Breast epithelium (tissue), 4 donors: ENCODE measurements around the gene CHCT1. TPM values are rescaled to one million over a fixed set of nuclear protein-coding genes. Genes with fewer than 3 reads are reported as not detected.

Experiments used
- DNase-seq, 2 donors: peaks; one replicate each; pipeline ENCODE4 v3.0.0-alpha.2; 2019; ENCODE audit warnings: low spot score in 2 of 2
- H3K27ac ChIP-seq, 2 donors: fragments of 200-600 bp; sonication (generic) in 1 of 2; one replicate each; pipeline ENCODE4 v1.5.1; 2016 to 2019; ENCODE audit warnings: mild to moderate bottlenecking in 1 of 2
- H3K27me3 ChIP-seq, 2 donors: fragments of 200-600 bp; sonication (generic) in 1 of 2; one replicate each; pipeline versions ENCODE4 v1.5.1 to v1.6.0; 2017 to 2019; ENCODE audit warnings: control low read depth in 1 of 2, mild to moderate bottlenecking in 1 of 2
- H3K36me3 ChIP-seq: fragments of 200-600 bp; one replicate; pipeline ENCODE4 v1.5.1; 2019
- H3K4me1 ChIP-seq, 2 donors: fragments of 200-600 bp; sonication (generic); one replicate each; pipeline ENCODE4 v1.5.1; 2016 to 2019; ENCODE audit warnings: control low read depth in 1 of 2
- H3K4me3 ChIP-seq, 3 donors: fragments of 200-600 bp; sonication (generic); 1 replicate in 2 of 3; 2 replicates in 1 of 3; pipeline ENCODE4 v1.5.1; 2016 to 2019; ENCODE audit warnings: mild to moderate bottlenecking in 3 of 3, moderate library complexity in 2 of 3
- H3K9me3 ChIP-seq, 2 donors: fragments of 200-600 bp; sonication (generic) in 1 of 2; one replicate each; pipeline ENCODE4 v1.5.1; 2016 to 2019; ENCODE audit warnings: control low read depth in 1 of 2
- CTCF ChIP-seq, 3 donors: fragments of 450-650 bp; IDR thresholded peaks; one replicate each; pipeline ENCODE4 v1.5.1; 2016 to 2017; ENCODE audit warnings: antibody characterized with exemption in 3 of 3, mild to moderate bottlenecking in 3 of 3, moderate library complexity in 3 of 3
- POLR2A ChIP-seq: fragments of 450-650 bp; IDR thresholded peaks from one replicate; pipeline ENCODE4 v1.6.1; 2016; ENCODE audit warnings: antibody characterized with exemption, mild to moderate bottlenecking, moderate library complexity
- POLR2AphosphoS5 ChIP-seq, 3 donors: sonication (generic); formaldehyde crosslinking; IDR thresholded peaks; one replicate each; pipeline ENCODE4 v1.6.1; 2017; ENCODE audit warnings: antibody characterized with exemption in 3 of 3
- intact Hi-C: fragments of 100-400 bp; cut with DNase I; formaldehyde crosslinking; loops from one replicate; pipeline ENCODE4 v1.15.1; 2023; ENCODE audit warnings: low total_unique reads
- total RNA-seq, 3 donors: library from RNA; depleted of rRNA; stranded (reverse); fragments of >200 nt; gene quantifications; one replicate each; pipeline ENCODE4 v1.1.0, GENCODE V29; 2016

The CHCT1 gene
- total RNA-seq, 3 donors from 2014 or later, result 0.32 TPM; not detected in 2

DNA sequence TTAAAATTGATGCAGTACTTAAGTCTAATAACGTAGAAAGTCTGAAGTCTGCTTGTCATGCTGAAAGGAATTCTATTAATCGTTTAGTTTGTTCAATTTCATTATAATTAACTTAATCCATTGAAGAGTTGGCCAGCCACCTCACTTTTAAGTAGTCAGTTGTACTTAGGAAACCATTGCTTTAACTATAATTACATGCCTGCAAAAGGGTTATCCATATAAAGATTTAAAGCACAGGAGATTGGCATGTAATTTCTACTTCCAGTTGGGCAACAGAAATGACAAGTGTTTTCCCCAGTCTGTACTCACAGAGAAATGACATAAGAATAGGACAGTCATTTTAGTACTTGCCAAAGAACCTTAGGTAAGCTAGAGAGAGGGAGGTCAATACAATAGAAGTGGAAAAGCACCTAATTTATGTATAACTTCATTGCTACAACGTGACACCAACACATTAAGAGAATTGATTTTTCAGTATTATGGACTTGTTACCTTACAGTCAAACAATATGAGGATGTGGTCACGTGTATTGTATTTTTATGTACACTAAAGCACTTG is 26.7 kb upstream of the CHCT1 start:
- intact Hi-C loops, result no loop called here
- Histone ChIP-seq H3K4me3 (no peak overlapping the region), H3K9me3 (no peaks in the 10 kb centered on the region), H3K27ac (no peak overlapping the region), H3K27me3 (no peaks in the 10 kb centered on the region), H3K4me1 (no peaks in the 10 kb centered on the region), H3K36me3 (no peaks in the 10 kb centered on the region)
- no peak for DNase-seq
- TF ChIP-seq POLR2AphosphoS5 (IDR thresholded peaks at IDR 0.05) (no peak), POLR2A (no peak), CTCF (IDR thresholded peaks at IDR 0.05) (no peak)

GRCh38 chr17:60396412-60396811 is 25.9 kb upstream of the CHCT1 start:
- Histone ChIP-seq H3K9me3 (no peaks in the 10 kb centered on the region), H3K27me3 (no peaks in the 10 kb centered on the region), H3K4me1 (no peaks in the 10 kb centered on the region), H3K36me3 (no peaks in the 10 kb centered on the region), H3K4me3 (no peak overlapping the region), H3K27ac (no peak overlapping the region)
- no peak for DNase-seq
- no peak for TF ChIP-seq CTCF (IDR thresholded peaks at IDR 0.05)
- TF ChIP-seq POLR2AphosphoS5 (IDR thresholded peaks at IDR 0.05), result no peak
- TF ChIP-seq POLR2A, result no peak
- intact Hi-C loops, result no loop called here

DNA sequence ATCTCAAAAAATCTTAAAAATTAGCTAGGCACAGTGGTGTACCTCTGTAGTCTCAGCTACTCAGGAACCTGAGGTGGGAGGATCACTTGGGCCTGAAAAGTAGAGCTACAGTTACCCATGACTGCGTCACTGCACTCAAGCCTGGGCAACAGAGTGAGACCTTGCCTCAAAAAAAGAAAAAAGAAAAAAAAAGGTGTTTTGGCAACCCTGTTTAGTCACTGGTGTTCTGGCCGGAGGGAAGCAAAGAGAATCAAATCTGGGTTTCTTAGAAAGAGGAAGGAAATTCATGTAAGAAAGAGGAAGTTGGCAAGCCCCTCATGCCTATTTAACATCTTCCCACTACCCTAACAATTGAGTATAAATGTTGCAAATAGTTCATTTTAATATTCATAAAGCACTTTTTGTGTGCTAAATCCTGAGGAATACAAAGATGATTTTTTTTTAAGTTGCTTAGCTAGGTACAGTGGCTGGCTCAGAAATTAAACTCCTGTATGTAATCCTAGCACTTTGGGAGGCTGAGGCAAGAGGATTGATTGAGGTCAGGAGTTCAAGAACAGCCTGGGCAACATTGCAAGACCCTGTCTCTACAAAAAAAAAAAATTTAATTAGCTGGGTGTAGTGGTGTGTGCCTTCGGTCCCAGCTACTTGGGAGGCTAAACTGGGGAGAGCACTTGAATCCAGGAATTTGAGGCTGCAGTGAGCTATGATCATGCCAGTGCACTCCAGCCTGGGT is 23.9 kb upstream of the CHCT1 start:
- no peaks in the 10 kb centered on the region for H3K9me3 ChIP-seq
- no peaks in the 10 kb centered on the region for H3K27me3 ChIP-seq
- H3K4me1 ChIP-seq, result no peaks in the 10 kb centered on the region
- no peak overlapping the region for H3K27ac ChIP-seq
- no peak overlapping the region for H3K4me3 ChIP-seq
- no peaks in the 10 kb centered on the region for H3K36me3 ChIP-seq
- intact Hi-C loops, result no loop called here
- no peak for DNase-seq
- no peak for TF ChIP-seq POLR2AphosphoS5 (IDR thresholded peaks at IDR 0.05)
- TF ChIP-seq CTCF (IDR thresholded peaks at IDR 0.05), result no peak
- TF ChIP-seq POLR2A, result no peak

GRCh38 chr17:60401819-60402218 is 20.5 kb upstream of the CHCT1 start:
- TF ChIP-seq POLR2A (no peak), CTCF (IDR thresholded peaks at IDR 0.05) (no peak), POLR2AphosphoS5 (IDR thresholded peaks at IDR 0.05) (no peak)
- Histone ChIP-seq H3K27ac (no peak overlapping the region), H3K27me3 (no peaks in the 10 kb centered on the region), H3K4me1 (no peaks in the 10 kb centered on the region), H3K36me3 (no peaks in the 10 kb centered on the region), H3K9me3 (no peaks in the 10 kb centered on the region), H3K4me3 (no peak overlapping the region)
- intact Hi-C loops, result no loop called here
- DNase-seq, result no peak

DNA sequence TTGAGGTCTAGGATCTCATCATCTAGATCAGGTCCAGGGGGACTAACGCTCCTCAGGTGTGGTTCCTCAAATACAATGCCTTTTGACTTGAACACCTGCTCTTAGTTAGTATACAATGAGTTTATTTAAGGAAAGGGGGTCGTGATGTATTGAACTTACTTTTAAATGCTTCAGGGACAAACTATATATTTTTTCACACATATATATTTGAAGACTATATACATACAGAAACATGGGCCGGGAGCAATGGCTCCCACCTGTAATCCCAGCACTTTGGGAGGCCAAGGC is 18.8 kb upstream of the CHCT1 start:
- Histone ChIP-seq H3K4me1 (no peaks in the 10 kb centered on the region), H3K36me3 (no peaks in the 10 kb centered on the region), H3K27me3 (no peaks in the 10 kb centered on the region), H3K27ac (no peak overlapping the region), H3K9me3 (no peaks in the 10 kb centered on the region), H3K4me3 (no peak overlapping the region)
- TF ChIP-seq POLR2AphosphoS5 (IDR thresholded peaks at IDR 0.05) (no peak), POLR2A (no peak)
- no peak for DNase-seq
- intact Hi-C loops, result no loop called here
